ENCODE results near the gene SLC2A9. TPM values are rescaled to one million over a fixed set of nuclear protein-coding genes. Genes with fewer than 3 reads are reported as not detected.
A peak's percentile ranks its signal among the peaks of the same experiment; 100 is the strongest.

The SLC2A9 gene
- total RNA-seq, 1 donor from 2014 or later = 1.2 TPM

- no peaks in the 10 kb centered on the region for H3K9me3 Mint-ChIP-seq
- no peaks in the 10 kb centered on the region for H3K36me3 Mint-ChIP-seq (ENCODE audit: low read depth)
- ATAC-seq (ENCODE audit: low read depth) = no peak
- CTCF ChIA-PET = no interaction called here
- peaks cover 12% of the 10 kb centered on the region for H3K4me1 Mint-ChIP-seq
- H3K27ac Mint-ChIP-seq = no peak overlapping the region
- no peak overlapping the region for H3K4me3 Mint-ChIP-seq
- TF ChIP-seq, protein P1, sequence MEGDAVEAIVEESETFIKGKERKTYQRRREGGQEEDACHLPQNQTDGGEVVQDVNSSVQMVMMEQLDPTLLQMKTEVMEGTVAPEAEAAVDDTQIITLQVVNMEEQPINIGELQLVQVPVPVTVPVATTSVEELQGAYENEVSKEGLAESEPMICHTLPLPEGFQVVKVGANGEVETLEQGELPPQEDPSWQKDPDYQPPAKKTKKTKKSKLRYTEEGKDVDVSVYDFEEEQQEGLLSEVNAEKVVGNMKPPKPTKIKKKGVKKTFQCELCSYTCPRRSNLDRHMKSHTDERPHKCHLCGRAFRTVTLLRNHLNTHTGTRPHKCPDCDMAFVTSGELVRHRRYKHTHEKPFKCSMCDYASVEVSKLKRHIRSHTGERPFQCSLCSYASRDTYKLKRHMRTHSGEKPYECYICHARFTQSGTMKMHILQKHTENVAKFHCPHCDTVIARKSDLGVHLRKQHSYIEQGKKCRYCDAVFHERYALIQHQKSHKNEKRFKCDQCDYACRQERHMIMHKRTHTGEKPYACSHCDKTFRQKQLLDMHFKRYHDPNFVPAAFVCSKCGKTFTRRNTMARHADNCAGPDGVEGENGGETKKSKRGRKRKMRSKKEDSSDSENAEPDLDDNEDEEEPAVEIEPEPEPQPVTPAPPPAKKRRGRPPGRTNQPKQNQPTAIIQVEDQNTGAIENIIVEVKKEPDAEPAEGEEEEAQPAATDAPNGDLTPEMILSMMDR (IDR thresholded peaks at IDR 0.05) = no peak
- no peaks in the 10 kb centered on the region for H3K27me3 Mint-ChIP-seq
- POLR2A ChIA-PET = interaction anchor here (0.6 to 1.2 kb wide), 2 partner anchors 14 to 15 kb away, joined by 3 to 6 read pairs; no protein-coding TSS in a partner anchor
- no peak for DNase-seq
- intact Hi-C loops (cut with micrococcal nuclease) = no loop called here
These were observed 12.8 kb upstream of the SLC2A9 start for GRCh38 chr4:10034136-10034535.

GRCh38 chr4:10033191-10033881 is 12.0 kb upstream of the SLC2A9 start:
- POLR2A ChIA-PET = interaction anchor here (0.6 to 1.2 kb wide), 2 partner anchors 13 to 14 kb away, joined by 3 to 6 read pairs; no protein-coding TSS in a partner anchor
- peak; percentile 50 for ATAC-seq (ENCODE audit: low read depth)
- CTCF ChIA-PET = no interaction called here
- Mint-ChIP-seq H3K4me1 (peaks cover 12% of the 10 kb centered on the region), H3K9me3 (no peaks in the 10 kb centered on the region), H3K4me3 (no peak overlapping the region), H3K27ac (no peak overlapping the region), H3K27me3 (peaks cover under 1% of the 10 kb centered on the region), H3K36me3 (ENCODE audit: low read depth) (no peaks in the 10 kb centered on the region)
- TF ChIP-seq, protein P1 (IDR thresholded peaks at IDR 0.05) = no peak
- DNase-seq = no peak
- intact Hi-C loops (cut with micrococcal nuclease) = no loop called here

DNA sequence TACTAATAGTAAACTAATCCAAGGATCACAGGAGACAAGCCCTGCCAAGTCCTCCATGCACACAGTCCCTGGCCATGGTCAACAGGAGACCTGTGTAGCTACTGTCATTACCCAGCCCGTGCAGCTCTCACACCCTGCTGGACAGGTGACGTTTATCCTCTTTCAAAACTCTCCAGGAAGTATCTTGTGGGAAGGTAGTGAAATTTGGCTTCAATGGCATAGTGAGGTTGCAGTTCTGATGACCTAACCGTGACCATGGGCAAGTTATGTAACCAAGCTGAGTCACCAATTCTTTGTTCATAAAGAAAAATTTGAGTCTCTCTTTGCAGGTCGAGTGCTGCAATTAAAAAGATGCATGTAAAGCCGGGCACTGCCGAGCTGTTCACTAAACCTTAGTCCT is 11.3 kb upstream of the SLC2A9 start:
- Mint-ChIP-seq H3K36me3 (ENCODE audit: low read depth) (no peaks in the 10 kb centered on the region), H3K27me3 (peaks cover 3% of the 10 kb centered on the region), H3K9me3 (no peaks in the 10 kb centered on the region), H3K4me1 (peaks cover 12% of the 10 kb centered on the region), H3K4me3 (no peak overlapping the region), H3K27ac (no peak overlapping the region)
- CTCF ChIA-PET = no interaction called here
- DNase-seq (no peak), ATAC-seq (ENCODE audit: low read depth) (no peak)
- POLR2A ChIA-PET = no interaction called here
- TF ChIP-seq, protein P1 (IDR thresholded peaks at IDR 0.05) = no peak
- intact Hi-C loops (cut with micrococcal nuclease) = no loop called here

DNA sequence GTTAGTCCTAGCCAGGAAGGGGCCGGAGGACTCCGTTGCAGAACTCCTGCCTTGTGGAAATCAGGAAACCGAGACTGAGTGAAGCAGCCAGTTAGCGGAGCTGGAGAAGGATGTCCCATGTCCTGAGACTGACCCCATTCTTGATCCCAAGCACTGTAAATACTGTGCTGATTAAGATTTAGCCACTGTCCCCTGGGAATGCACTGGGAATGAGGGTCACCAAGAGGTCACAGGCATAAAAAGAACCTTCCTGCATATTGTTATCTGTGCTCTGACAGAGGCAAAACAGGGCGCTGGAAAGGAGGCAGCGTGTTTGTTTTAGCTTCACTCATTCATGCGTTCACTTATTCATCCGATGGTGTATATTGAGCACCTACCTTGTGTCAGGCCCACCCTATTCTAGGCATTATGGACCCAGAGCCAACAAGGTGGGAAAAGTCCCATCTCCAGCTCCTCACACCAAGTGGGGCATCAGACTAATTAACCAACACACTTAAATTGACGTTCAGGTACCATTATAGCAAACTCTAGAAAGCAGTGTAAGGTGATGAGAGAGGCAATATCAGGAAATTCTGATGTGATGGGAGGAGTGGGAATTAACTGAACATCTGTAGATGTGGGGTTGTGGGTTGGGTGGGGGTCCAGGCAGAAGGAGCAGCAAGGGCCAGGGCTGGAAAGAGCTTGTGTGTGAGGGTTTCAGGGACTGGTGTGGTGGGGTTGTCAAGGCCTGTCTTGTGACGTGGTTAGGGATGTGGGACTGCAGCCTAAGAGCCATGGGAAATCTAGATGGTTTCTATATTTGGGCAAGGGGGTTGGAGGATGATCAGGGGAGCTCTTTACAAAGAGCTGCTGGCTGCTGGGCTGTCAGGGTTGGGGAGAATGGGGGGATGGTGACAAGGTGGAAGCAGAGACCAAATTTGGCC is 10.6 kb upstream of the SLC2A9 start:
- ChIA-PET POLR2A (no interaction called here), CTCF (no interaction called here)
- ATAC-seq (ENCODE audit: low read depth) (no peak), DNase-seq (no peak)
- H3K4me3 Mint-ChIP-seq = no peak overlapping the region
- TF ChIP-seq, protein P1 (IDR thresholded peaks at IDR 0.05) = no peak
- no peaks in the 10 kb centered on the region for H3K36me3 Mint-ChIP-seq (ENCODE audit: low read depth)
- H3K27me3 Mint-ChIP-seq = peaks cover 6% of the 10 kb centered on the region
- peaks cover 12% of the 10 kb centered on the region for H3K4me1 Mint-ChIP-seq
- H3K9me3 Mint-ChIP-seq = no peaks in the 10 kb centered on the region
- H3K27ac Mint-ChIP-seq = no peak overlapping the region
- intact Hi-C loops (cut with micrococcal nuclease) = no loop called here
